T-helper 17 cell (primary cell): Measurements from ENCODE around the gene IFIT1. TPM values are rescaled to one million over a fixed set of nuclear protein-coding genes. Genes with fewer than 3 reads are reported as not detected.

Source experiments
- ATAC-seq: fragments of 150-1000 bp; cut with Tn5 transposase; 2 replicates; pipeline ENCODE4 v1.10.0; 2021; ENCODE audit warnings: mild to moderate bottlenecking, moderate library complexity
- DNase-seq, 3 donors: peaks; one replicate each; pipeline versions ENCODE4 v3.0.0 to v3.0.0-alpha.2; 2020 to 2021
- H3K9me3 ChIP-seq: one replicate; pipeline ENCODE4 v1.7.0; 2013; ENCODE audit warnings: low read length, mild to moderate bottlenecking; ENCODE audit not compliant: control insufficient read depth, poor library complexity, severe bottlenecking
- H3K27ac Mint-ChIP-seq: one replicate; pipeline ENCODE4 v1.8.0; 2022; ENCODE audit warnings: mild to moderate bottlenecking, moderate library complexity, mixed read lengths
- H3K27me3 Mint-ChIP-seq: one replicate; pipeline ENCODE4 v1.8.0; 2022; ENCODE audit warnings: mixed read lengths
- H3K36me3 Mint-ChIP-seq: one replicate; pipeline ENCODE4 v1.8.0; 2022; ENCODE audit warnings: low read depth, mixed read lengths
- H3K4me1 Mint-ChIP-seq: one replicate; pipeline ENCODE4 v1.8.0; 2022; ENCODE audit warnings: mild to moderate bottlenecking, mixed read lengths
- H3K4me3 Mint-ChIP-seq: one replicate; pipeline ENCODE4 v1.8.0; 2022; ENCODE audit warnings: mild to moderate bottlenecking, moderate library complexity, mixed read lengths
- total RNA-seq, 4 donors: library from RNA in 2 of 4; stranded (reverse) in 2 of 4; gene quantifications; one replicate each; pipeline ENCODE4 v1.2.3 and lab custom pipeline; 2022 to 2026

Gene IFIT1
- total RNA-seq, 2 donors from 2014 or later: 1.9 to 3.8 TPM

DNA sequence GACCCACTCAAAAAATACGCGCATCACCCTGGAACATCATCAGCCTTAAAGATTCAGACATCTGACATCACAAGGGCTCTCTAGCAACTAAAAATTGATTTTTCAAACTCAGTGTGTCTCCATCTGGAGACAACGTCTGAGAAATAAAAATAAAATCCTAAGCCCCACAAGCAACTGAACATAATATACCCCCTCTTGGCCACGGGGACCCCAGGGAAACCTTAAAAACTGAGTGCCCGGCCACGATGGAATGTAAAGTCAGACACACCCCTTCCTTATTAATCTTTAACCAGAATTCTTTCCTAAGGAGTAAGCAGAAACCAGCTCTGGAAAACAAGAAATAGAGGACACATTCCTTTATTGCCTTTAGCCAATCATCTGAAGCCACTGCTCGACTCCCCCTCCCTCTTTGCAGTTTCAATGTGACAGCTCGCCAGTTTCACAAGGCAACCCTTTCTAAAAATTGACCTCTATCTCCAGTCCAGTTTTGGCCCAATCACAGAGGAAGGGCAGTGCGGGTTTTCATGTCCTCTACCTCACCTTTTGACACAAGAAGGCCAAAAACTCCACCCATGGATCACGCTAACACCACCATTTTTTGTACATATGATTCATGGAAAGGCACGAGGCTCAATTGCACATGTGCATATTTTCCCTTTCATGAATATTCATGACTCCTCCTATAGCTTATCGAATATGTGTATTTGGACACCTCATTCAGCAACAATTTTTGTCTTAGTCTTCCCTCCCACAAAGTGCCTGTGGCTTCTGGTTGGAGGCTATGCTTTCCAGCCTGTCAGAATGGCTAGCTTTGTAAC, 40.4 kb upstream of the IFIT1 start:
- Mint-ChIP-seq H3K27ac (no peak overlapping the region), H3K27me3 (peaks cover 9% of the 10 kb centered on the region), H3K4me3 (no peak overlapping the region), H3K4me1 (peaks cover 17% of the 10 kb centered on the region), H3K36me3 (peaks cover 5% of the 10 kb centered on the region)
- ATAC-seq: no peak
- H3K9me3 ChIP-seq: no peaks in the 10 kb centered on the region
- DNase-seq: no peak

DNA sequence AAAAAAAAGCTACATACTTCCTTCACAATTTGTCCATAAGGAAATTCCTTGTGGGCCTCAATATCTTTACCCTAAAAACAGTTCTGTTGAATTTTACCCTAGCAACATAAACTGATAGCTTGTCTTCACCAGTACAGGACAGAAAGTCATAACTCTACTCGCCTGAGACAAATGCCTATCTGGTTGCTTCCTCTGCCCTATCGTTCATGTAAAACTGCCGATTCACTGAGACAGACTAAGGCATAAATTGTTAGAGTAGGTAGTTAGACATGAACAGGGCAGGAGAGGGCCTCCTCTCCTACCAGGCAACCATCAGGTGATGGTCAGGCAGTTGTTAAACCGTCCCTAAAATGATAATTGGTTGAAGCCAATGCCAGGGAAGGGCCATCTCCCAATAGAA, 39.6 kb upstream of the IFIT1 start:
- Mint-ChIP-seq H3K36me3 (peaks cover 5% of the 10 kb centered on the region), H3K27ac (no peak overlapping the region), H3K4me3 (no peak overlapping the region), H3K4me1 (peaks cover 19% of the 10 kb centered on the region), H3K27me3 (peaks cover 9% of the 10 kb centered on the region)
- no peak for DNase-seq
- no peaks in the 10 kb centered on the region for H3K9me3 ChIP-seq
- ATAC-seq: no peak

DNA sequence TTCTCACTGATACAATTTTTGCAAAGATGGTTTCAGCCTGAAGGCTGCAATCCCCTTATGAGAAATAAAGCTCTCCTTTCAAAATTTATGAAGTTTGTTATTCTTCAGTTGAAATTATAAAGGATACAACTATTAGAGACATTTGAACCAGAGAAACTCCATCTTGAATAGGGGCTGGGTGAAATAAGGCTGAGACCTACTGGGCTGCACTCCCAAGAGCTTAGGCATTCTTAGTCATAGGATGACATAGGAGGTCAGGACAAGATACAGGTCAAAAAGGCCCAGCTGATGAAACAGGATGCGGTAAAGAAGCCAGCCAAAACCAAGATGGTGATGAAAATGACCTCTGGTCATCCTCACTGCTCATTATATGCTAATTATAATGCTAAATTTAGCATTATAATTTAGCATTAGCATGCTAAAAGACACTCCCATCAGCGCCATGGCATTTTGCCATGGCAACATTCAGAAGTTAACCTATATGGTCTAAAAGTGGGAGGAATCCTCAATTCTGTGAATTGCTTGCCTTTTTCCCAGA, 37.0 kb upstream of the IFIT1 start:
- no peaks in the 10 kb centered on the region for H3K9me3 ChIP-seq
- Mint-ChIP-seq H3K4me3 (no peak overlapping the region), H3K4me1 (peaks cover 12% of the 10 kb centered on the region), H3K36me3 (peaks cover 7% of the 10 kb centered on the region), H3K27me3 (peaks cover 15% of the 10 kb centered on the region), H3K27ac (no peak overlapping the region)
- DNase-seq: no peak
- no peak for ATAC-seq

DNA sequence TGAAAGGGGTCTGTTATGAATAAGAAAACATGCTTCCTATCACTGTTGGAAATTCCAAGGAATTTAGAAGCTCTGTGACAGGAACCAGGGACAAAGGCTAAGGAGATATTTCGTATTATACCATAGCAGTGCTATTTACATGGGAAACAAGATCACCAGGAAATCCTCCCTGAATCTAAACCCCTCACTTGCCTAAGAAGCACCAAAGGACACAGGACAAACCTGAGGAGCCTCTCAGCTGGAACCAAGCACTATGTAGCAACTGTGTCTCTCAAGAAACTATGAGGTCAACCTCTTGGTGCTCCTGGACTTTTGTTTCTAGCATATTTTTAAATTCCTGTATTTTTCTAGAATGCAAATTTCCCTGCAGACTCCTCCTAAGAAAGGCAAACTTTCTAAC, 35.3 kb upstream of the IFIT1 start:
- Mint-ChIP-seq H3K27me3 (peaks cover 20% of the 10 kb centered on the region), H3K36me3 (peaks cover 7% of the 10 kb centered on the region), H3K27ac (no peak overlapping the region), H3K4me3 (no peak overlapping the region), H3K4me1 (peaks cover 4% of the 10 kb centered on the region)
- H3K9me3 ChIP-seq: no peaks in the 10 kb centered on the region
- DNase-seq (no peak), ATAC-seq (no peak)

DNA sequence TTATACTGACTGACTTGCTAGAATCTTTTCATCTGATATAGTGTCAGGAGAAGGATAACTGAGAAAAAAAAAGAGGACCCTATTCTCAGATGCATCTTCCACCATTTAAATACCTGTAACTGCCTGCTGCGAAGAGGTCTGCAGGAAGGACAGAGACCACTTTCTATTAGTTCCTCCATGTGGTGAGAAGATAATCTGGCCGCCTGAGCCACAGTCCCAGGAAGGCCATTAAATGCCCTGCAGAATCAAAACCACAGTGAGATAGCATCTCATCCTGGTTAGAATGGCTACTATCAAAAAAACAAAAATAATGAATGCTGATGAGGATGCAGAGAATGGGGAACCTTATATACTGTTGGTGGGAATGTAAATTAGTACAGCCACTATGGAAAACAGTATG, 34.4 kb upstream of the IFIT1 start:
- Mint-ChIP-seq H3K27me3 (peaks cover 16% of the 10 kb centered on the region), H3K27ac (no peak overlapping the region), H3K4me1 (peaks cover 2% of the 10 kb centered on the region)

DNA sequence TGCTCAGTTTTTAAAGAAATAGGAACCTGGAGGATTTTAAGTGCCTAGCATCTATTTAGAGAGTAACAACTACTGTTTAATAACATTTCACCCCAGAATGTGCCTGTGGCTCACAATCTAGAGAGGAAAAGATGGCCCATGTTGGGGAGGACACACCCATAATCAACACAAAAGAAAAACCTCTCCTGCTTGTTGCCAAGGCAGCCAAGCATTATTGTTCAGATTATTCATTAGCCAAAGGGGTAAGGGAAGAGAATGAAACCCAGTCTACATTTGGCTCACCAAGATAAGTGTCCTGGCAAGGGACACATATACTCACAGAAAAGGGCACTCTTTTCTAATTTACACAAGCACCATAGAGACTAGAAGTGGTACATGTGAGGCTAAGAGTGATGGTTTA, 32.3 kb upstream of the IFIT1 start:
- no peak overlapping the region for H3K4me3 Mint-ChIP-seq
- peaks cover 11% of the 10 kb centered on the region for H3K4me1 Mint-ChIP-seq

More for the DNA sequence above, 34.4 kb upstream of the IFIT1 start:
- no peak overlapping the region for H3K4me3 Mint-ChIP-seq
- DNase-seq: no peak
- ATAC-seq: no peak
- no peaks in the 10 kb centered on the region for H3K9me3 ChIP-seq
- H3K36me3 Mint-ChIP-seq: peaks cover 7% of the 10 kb centered on the region

DNA sequence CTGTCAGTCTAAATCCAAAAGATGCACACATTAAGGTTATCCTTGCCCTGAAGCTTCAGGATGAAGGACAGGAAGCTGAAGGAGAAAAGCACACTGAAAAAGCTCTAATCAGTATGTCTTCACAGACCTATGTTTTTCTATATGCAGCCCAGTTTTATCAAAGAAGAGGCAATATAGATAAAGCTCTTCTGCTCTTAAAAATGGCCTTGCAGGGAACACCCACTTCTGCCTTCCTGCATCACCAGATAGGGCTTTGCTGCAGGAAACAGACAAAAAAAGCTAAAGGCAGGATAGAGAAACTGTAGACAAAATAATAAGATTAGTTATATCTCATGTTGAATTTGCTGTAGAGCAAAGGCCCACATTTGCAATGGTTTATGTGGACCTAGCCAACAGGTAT, 29.5 kb upstream of the IFIT1 start:
- ATAC-seq (no peak), DNase-seq (no peak)
- H3K4me3 Mint-ChIP-seq: no peak overlapping the region
- H3K36me3 Mint-ChIP-seq: peaks cover 2% of the 10 kb centered on the region
- H3K27ac Mint-ChIP-seq: no peak overlapping the region
- H3K27me3 Mint-ChIP-seq: peaks cover 12% of the 10 kb centered on the region
- no peaks in the 10 kb centered on the region for H3K9me3 ChIP-seq
- H3K4me1 Mint-ChIP-seq: peaks cover 16% of the 10 kb centered on the region

More for the DNA sequence above, 32.3 kb upstream of the IFIT1 start:
- Mint-ChIP-seq H3K27me3 (peaks cover 16% of the 10 kb centered on the region), H3K36me3 (peaks cover 2% of the 10 kb centered on the region), H3K27ac (no peak overlapping the region)
- no peak for DNase-seq
- H3K9me3 ChIP-seq: no peaks in the 10 kb centered on the region
- ATAC-seq: no peak

DNA sequence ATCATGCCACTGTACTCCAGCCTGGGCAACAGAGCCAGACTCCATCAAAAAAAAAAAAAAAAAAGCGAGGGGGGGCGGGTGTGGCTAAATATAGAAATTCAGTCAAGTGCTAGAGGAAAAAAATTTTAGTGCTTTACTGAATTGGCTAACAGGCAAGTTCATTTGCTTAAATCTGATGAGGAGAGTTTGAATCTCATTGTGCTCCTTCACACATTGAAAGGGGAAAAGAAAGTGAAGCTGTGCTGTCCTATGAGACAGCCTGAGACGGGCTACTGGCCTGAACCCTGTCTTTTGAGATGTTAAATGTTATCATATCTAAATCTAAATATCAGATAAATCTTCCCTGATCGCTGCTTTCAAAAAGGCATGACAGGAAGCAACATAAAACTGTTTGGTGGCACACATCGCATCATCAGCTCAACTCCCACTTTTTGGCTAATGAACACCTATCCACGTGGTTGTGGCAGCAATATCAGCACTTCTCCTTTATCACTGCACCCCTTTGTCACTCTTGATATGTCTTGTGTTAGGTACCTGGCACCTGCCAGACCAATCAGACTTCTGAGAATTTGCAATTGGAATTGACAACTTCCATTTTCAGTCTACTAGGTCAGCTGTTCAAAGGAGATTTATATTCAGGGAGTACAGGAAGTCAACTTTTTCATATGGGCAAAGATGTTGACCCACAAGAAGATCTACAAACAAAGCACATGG, 28.5 kb upstream of the IFIT1 start:
- H3K27me3 Mint-ChIP-seq: peaks cover 12% of the 10 kb centered on the region
- no peaks in the 10 kb centered on the region for H3K9me3 ChIP-seq
- DNase-seq (no peak), ATAC-seq (no peak)
- H3K4me3 Mint-ChIP-seq: peak overlapping the region; percentile 39
- peaks cover 22% of the 10 kb centered on the region for H3K4me1 Mint-ChIP-seq
- peaks cover 2% of the 10 kb centered on the region for H3K36me3 Mint-ChIP-seq
- peak overlapping the region; percentile 69 for H3K27ac Mint-ChIP-seq

DNA sequence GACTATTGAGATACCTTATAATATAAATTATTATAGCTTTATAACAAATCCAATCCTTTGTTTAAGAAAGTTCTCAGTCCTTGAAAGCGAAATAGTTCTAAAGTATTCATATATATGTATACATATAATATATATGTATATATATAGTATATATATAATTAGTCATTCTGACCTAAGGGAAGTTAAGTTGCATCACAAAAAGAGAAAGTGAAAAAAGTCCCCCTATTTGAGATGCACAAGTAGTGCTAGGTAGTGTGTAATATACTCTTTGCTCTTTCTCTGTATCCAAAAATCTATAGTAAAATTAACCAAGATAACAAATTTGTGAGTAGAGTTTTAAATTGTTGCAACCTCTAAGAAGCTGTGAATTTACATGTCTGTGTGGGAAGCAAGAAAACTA, 27.9 kb upstream of the IFIT1 start:
- Mint-ChIP-seq H3K27ac (peak overlapping the region; percentile 69), H3K36me3 (peaks cover 2% of the 10 kb centered on the region), H3K4me1 (peaks cover 26% of the 10 kb centered on the region), H3K27me3 (peaks cover 12% of the 10 kb centered on the region), H3K4me3 (no peak overlapping the region)
- no peak for DNase-seq
- ATAC-seq: no peak
- no peaks in the 10 kb centered on the region for H3K9me3 ChIP-seq

DNA sequence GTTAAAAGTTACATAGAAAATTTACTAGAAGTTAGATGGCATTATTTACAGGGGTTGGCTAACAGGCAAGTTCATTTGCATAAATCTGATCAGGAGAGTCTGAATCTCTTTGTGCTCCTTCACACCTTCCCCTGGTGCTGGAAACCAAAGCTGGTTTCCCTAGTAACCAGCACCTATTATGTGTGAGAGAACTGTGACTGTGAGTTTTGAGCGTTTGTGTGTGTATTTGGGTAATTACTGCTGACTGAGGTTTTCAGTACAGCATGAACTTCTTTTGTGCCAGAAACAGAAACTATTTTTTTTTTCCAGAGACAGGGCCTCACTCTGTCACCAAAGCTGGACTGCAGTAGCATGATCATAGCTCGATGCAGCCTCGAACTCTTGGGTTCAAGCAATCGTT, 24.9 kb upstream of the IFIT1 start:
- ATAC-seq: peak; percentile 79
- no peak for DNase-seq
- Mint-ChIP-seq H3K4me1 (peaks cover 28% of the 10 kb centered on the region), H3K36me3 (no peaks in the 10 kb centered on the region), H3K4me3 (no peak overlapping the region), H3K27me3 (peaks cover under 1% of the 10 kb centered on the region), H3K27ac (peak overlapping the region; percentile 27)
- no peaks in the 10 kb centered on the region for H3K9me3 ChIP-seq

DNA sequence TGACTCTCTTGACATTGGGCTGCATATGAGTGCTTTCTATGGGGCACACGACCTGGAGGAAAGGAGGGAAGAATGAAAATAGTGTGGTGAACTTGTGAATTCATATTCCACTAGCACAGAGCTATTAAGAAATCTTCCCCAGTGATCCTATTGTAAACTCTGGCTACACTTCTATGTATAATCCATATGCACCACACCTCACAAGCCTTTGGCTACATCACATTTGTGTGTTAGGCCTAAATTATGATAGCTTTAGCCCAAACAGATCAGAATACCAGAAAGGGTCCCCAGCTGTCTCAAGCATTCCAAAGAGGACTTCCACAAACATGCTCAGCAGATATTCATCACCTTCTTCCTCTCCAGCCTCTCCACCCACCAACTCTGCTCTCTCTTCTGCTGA, 24.3 kb upstream of the IFIT1 start:
- no peaks in the 10 kb centered on the region for H3K36me3 Mint-ChIP-seq
- no peak overlapping the region for H3K4me3 Mint-ChIP-seq
- H3K27ac Mint-ChIP-seq: peak overlapping the region; percentile 27
- DNase-seq: no peak
- peaks cover 28% of the 10 kb centered on the region for H3K4me1 Mint-ChIP-seq
- H3K9me3 ChIP-seq: no peaks in the 10 kb centered on the region
- peaks cover 5% of the 10 kb centered on the region for H3K27me3 Mint-ChIP-seq
- ATAC-seq: no peak

DNA sequence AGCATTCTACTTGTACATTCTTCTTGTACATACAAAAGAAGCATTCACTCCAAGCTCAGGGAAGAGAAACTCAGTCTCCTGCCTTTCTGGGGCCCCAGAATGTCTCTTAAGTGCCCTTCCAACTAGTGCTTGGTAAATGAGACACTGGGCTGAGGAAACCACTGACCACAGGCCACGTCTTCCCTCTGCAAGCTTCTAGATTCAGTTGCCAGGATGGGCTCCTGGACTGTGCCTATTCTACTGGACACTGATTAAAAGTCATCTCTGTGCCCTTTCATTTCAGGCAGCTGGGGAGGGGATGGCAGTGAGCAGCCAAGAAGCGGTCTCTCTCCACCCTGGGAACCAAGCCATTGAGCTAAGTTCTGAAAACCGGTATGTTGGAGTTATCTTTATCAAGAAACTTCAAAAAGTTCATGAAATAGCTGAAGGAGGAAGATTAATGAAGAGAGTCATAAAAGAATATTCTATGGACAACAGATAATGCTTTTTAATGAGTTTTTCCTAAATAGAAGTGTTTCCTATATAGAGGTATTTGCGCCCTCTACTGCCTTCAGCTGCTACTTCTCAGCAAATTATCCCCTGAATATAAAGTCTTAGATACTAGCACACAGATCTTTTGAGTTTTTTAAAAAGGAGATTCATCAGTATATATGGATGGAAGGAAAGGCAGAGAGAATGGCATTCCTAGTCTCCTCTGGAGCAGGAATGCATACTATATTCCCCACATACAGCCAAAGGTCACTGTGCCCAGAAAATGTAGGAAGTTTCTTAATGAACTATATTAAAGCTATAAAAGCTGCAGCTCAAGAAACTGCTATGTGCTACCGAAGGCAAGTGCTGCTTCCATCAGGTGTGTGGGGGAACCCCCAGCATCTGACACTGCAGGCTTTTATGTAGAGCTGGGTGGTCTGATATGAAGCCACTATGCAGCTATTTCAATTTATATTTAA, 23.0 kb upstream of the IFIT1 start:
- H3K9me3 ChIP-seq: no peaks in the 10 kb centered on the region
- Mint-ChIP-seq H3K4me1 (peaks cover 23% of the 10 kb centered on the region), H3K27me3 (peaks cover 8% of the 10 kb centered on the region), H3K36me3 (no peaks in the 10 kb centered on the region), H3K27ac (peak overlapping the region; percentile 43), H3K4me3 (no peak overlapping the region)
- DNase-seq (no peak), ATAC-seq (peak; percentile 58)

DNA sequence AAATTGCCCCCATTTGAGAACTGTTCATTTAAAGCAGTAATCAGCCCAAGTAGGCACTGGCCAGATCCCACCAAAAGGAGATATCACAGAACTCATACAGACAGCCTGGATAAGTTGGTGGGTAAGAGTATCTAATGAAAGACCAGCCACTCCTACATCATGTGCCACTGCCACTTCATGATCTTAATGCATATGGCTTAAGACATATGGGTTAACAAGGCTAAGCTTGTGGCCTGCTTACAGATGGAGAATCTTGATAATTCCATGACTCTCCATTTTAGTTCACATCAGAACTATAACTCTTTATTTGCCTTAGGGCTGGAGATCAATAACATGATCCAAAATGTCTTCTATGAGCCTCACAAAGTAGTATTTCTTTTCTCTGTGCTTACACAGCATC, 21.3 kb upstream of the IFIT1 start:
- H3K27ac Mint-ChIP-seq: no peak overlapping the region
- H3K27me3 Mint-ChIP-seq: peaks cover 12% of the 10 kb centered on the region
- peaks cover 19% of the 10 kb centered on the region for H3K4me1 Mint-ChIP-seq
- H3K36me3 Mint-ChIP-seq: no peaks in the 10 kb centered on the region
- no peaks in the 10 kb centered on the region for H3K9me3 ChIP-seq
- ATAC-seq (no peak), DNase-seq (no peak)
- no peak overlapping the region for H3K4me3 Mint-ChIP-seq
